ENCODE results near the gene FNBP1. TPM values are rescaled to one million over a fixed set of nuclear protein-coding genes. Genes with fewer than 3 reads are reported as not detected.

FNBP1 gene
- total RNA-seq, 6 experiments from 2014 or later = 11.7 to 27.1 (median 15.9) TPM

- Histone ChIP-seq H3K4me1 (no peaks in the 10 kb centered on the region), H3K27me3 (no peaks in the 10 kb centered on the region), H3K27ac (no peak overlapping the region), H3K4me3 (no peak overlapping the region), H3K9me3 (no peaks in the 10 kb centered on the region), H3K36me3 (peaks cover 0 to 37% (median 0%) of the 10 kb centered on the region in 4 donors)
- no peak for TF ChIP-seq POLR2A (IDR thresholded peaks at IDR 0.05)
- TF ChIP-seq, protein P1, sequence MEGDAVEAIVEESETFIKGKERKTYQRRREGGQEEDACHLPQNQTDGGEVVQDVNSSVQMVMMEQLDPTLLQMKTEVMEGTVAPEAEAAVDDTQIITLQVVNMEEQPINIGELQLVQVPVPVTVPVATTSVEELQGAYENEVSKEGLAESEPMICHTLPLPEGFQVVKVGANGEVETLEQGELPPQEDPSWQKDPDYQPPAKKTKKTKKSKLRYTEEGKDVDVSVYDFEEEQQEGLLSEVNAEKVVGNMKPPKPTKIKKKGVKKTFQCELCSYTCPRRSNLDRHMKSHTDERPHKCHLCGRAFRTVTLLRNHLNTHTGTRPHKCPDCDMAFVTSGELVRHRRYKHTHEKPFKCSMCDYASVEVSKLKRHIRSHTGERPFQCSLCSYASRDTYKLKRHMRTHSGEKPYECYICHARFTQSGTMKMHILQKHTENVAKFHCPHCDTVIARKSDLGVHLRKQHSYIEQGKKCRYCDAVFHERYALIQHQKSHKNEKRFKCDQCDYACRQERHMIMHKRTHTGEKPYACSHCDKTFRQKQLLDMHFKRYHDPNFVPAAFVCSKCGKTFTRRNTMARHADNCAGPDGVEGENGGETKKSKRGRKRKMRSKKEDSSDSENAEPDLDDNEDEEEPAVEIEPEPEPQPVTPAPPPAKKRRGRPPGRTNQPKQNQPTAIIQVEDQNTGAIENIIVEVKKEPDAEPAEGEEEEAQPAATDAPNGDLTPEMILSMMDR (IDR thresholded peaks at IDR 0.05) = no peak
- 97% methylated on average over 4 of the region's 4 CpGs for WGBS (ENCODE audit: insufficient coverage, low coverage, low lambda C conversion rate, missing lambda C conversion rate)
- ATAC-seq (no peak), DNase-seq (no peak)
- intact Hi-C loops (cut with DNase I) = no loop called here
These were observed 121.1 kb downstream of the FNBP1 start for GRCh38 chr9:129921905-129922304.

DNA sequence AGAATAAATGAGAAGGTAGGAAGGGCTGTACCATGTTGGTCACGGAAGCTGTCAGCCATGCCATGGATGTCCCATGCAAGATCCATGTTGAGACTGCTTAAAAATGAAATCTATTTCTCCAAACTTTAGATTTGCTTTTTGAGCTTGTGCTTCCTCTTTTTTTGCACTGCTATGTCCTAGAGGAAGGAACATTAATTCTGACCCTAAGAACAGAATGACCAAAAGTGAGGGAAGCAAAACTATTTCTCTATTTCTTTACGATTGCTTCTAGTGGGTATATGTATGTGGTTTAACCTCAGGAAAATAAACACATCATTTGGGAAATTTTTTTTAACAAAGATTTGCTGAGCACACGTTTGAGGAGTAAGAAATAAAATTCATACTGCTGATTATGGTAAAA lies 123.1 kb downstream of the FNBP1 start:
- no peaks in the 10 kb centered on the region for H3K4me1 ChIP-seq
- intact Hi-C loops (cut with DNase I) = no loop called here
- TF ChIP-seq POLR2A (IDR thresholded peaks at IDR 0.05) = no peak
- TF ChIP-seq, protein P1 (IDR thresholded peaks at IDR 0.05) = no peak
- H3K9me3 ChIP-seq = no peaks in the 10 kb centered on the region
- H3K27me3 ChIP-seq = no peaks in the 10 kb centered on the region
- no peak overlapping the region for H3K4me3 ChIP-seq
- peak overlapping the region in 1 of 3 donors; percentile 10 for H3K27ac ChIP-seq
- no peak for DNase-seq
- 73% methylated on average over 3 of the region's 3 CpGs for WGBS (ENCODE audit: insufficient coverage, low coverage, low lambda C conversion rate, missing lambda C conversion rate)
- ATAC-seq = peak in 2 of 4 donors; percentile 59 to 63
- peaks cover 0 to 24% (median 0%) of the 10 kb centered on the region in 4 donors for H3K36me3 ChIP-seq

- H3K4me3 ChIP-seq = no peak overlapping the region
- TF ChIP-seq, protein P1 (IDR thresholded peaks at IDR 0.05) = no peak
- no peak for TF ChIP-seq POLR2A (IDR thresholded peaks at IDR 0.05)
- H3K4me1 ChIP-seq = no peaks in the 10 kb centered on the region
- no peaks in the 10 kb centered on the region for H3K27me3 ChIP-seq
- WGBS (ENCODE audit: insufficient coverage, low coverage, low lambda C conversion rate, missing lambda C conversion rate) = 52% methylated on average over 3 of the region's 3 CpGs
- no peaks in the 10 kb centered on the region for H3K9me3 ChIP-seq
- peak overlapping the region in 1 of 3 donors; percentile 10 for H3K27ac ChIP-seq
- ATAC-seq (no peak), DNase-seq (no peak)
- intact Hi-C loops (cut with DNase I) = no loop called here
- peaks cover 0 to 18% (median 0%) of the 10 kb centered on the region in 4 donors for H3K36me3 ChIP-seq
These were observed 123.7 kb downstream of the FNBP1 start for GRCh38 chr9:129919277-129919676.

DNA sequence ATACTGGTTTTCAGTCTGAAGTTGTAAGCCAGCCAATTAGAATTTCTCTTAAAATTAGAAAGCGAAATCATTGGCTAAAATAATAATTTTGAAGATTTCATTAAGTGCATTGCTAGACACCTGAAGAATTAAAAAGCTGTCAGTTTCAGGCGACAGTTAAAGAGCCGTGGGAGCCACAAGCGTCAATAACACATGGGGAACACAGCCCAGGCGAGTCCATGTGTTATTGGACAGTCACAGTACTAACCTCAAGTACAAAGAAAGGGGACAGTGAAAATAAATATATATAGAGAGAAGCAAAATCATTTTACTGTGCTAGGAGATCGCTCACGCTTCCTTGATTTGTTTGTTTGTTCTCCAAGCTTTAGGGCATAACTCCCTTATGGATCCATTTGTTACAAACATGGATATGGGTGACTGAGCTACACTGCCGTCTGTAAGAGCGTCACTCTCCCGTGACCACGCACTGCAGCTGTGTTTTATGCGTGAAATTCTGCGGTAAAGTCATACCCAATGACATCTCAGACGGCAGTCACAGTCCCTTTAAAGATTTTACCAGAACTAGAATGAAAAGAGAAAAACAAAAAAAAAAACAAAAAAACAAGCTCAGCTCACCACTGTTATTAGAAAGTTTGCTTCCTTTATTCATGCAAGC lies 124.6 kb downstream of the FNBP1 start:
- ATAC-seq (no peak), DNase-seq (no peak)
- no peaks in the 10 kb centered on the region for H3K4me1 ChIP-seq
- WGBS (ENCODE audit: insufficient coverage, low coverage, low lambda C conversion rate, missing lambda C conversion rate) = 94% methylated on average over 14 of the region's 14 CpGs
- peaks cover 0 to 15% (median 0%) of the 10 kb centered on the region in 4 donors for H3K36me3 ChIP-seq
- H3K4me3 ChIP-seq = no peak overlapping the region
- no peaks in the 10 kb centered on the region for H3K9me3 ChIP-seq
- H3K27ac ChIP-seq = no peak overlapping the region
- no peaks in the 10 kb centered on the region for H3K27me3 ChIP-seq
- TF ChIP-seq, protein P1 (IDR thresholded peaks at IDR 0.05) = no peak
- no peak for TF ChIP-seq POLR2A (IDR thresholded peaks at IDR 0.05)
- intact Hi-C loops (cut with DNase I) = no loop called here
